Bronchial epithelial cell (primary cell): ENCODE results near the gene EPHA6. TPM values are rescaled to one million over a fixed set of nuclear protein-coding genes. Genes with fewer than 3 reads are reported as not detected.
"Not testable (repeated sequence)": the region's sequence is repeated elsewhere in the genome, so short reads cannot be mapped to it uniquely, and the experiment has no call there.

Source experiments
- DNase-seq: peaks from one replicate; pipeline ENCODE4 v3.0.0-alpha.2; 2010; ENCODE audit warnings: low read depth
- FAIRE-seq: peaks from 2 replicates; lab custom pipeline; 2011; peaks lifted over from hg19 to GRCh38; lab: Jason Lieb, UNC
- H3K27me3 ChIP-seq: 2 replicates; pipeline ENCODE4 v1.5.1; 2011; ENCODE audit warnings: low read length; ENCODE audit not compliant: control insufficient read depth, insufficient read depth
- H3K36me3 ChIP-seq: 2 replicates; pipeline ENCODE4 v1.5.1; 2011; ENCODE audit warnings: low read length; ENCODE audit not compliant: control insufficient read depth, insufficient read depth
- H3K4me3 ChIP-seq: 2 replicates; pipeline ENCODE4 v1.5.1; 2011; ENCODE audit warnings: mild to moderate bottlenecking, low read depth, low read length, control low read depth
- total RNA-seq: library from RNA; depleted of rRNA; stranded (reverse); fragments of >200 nt; gene quantifications from 2 replicates; pipeline ENCODE4 v1.2.1, GENCODE V29; 2014
- TF ChIP-seq, protein P1 (sequence below): IDR thresholded peaks from 2 replicates; pipeline ENCODE4 v1.5.1; 2011; ENCODE audit warnings: mild to moderate bottlenecking, moderate library complexity, low read length, control low read depth, inconsistent platforms; ENCODE audit not compliant: insufficient read depth, severe bottlenecking

The EPHA6 gene
- total RNA-seq, 1 donor from 2014 or later, result 0.26 TPM

DNA sequence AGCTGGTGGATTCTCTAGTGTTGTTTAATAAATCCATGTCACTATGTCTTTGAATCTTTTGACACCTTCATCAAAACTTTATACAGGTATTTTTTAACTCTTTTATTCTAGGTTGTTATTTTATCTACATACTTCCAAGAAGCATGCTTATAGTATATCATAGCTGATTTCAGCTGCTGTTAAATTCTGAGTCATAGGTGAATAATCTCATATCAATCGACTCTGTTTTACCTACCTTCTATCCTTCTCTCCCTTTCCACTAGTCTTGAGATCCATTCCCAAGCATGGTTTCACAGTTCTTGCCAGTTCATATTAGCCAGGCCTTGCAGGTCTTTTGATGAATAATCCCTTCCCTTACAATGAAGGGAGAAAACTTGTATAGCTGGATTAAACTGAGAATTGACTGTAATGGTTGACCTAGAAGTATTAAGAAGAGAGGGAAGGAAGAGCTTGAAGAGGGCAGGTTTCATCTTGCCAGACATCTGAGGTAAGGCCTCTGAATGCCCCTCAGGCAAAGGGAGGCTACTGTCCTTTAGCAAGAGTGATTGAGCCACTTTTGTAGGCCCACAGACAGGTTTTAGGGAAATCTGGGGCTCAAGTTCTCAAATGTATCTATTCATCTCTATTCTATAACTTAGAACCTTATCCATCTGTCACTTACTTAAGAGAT is 146.4 kb downstream of the EPHA6 start:
- TF ChIP-seq, protein P1, sequence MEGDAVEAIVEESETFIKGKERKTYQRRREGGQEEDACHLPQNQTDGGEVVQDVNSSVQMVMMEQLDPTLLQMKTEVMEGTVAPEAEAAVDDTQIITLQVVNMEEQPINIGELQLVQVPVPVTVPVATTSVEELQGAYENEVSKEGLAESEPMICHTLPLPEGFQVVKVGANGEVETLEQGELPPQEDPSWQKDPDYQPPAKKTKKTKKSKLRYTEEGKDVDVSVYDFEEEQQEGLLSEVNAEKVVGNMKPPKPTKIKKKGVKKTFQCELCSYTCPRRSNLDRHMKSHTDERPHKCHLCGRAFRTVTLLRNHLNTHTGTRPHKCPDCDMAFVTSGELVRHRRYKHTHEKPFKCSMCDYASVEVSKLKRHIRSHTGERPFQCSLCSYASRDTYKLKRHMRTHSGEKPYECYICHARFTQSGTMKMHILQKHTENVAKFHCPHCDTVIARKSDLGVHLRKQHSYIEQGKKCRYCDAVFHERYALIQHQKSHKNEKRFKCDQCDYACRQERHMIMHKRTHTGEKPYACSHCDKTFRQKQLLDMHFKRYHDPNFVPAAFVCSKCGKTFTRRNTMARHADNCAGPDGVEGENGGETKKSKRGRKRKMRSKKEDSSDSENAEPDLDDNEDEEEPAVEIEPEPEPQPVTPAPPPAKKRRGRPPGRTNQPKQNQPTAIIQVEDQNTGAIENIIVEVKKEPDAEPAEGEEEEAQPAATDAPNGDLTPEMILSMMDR, result no peak
- H3K36me3 ChIP-seq, result no peaks in the 10 kb centered on the region
- peak; percentile 40 for FAIRE-seq
- no peak overlapping the region for H3K4me3 ChIP-seq
- peak; percentile 96 for DNase-seq
- H3K27me3 ChIP-seq, result no peaks in the 10 kb centered on the region

DNA sequence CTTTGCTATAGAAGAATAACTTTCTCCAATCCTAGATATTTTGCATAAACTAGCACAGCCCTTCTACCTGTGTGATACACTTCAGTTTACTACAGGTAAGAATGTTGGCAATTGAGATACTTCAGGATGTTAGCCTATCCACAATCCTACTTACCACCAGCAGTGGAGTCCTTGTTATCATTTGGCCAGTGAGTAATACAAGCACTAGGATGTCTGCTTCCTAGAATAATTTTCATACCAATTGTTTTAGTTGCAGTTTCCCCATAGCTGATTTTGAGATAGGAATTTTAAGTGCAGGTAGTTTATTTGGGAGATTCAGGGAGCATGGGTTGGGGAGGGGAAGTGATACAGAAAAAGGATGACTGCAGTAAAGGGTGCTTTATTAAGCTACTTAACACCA is 147.2 kb downstream of the EPHA6 start:
- no peak overlapping the region for H3K4me3 ChIP-seq
- FAIRE-seq (no peak), DNase-seq (peak; percentile 54)
- TF ChIP-seq, protein P1, result no peak
- no peaks in the 10 kb centered on the region for H3K27me3 ChIP-seq
- H3K36me3 ChIP-seq, result no peaks in the 10 kb centered on the region

DNA sequence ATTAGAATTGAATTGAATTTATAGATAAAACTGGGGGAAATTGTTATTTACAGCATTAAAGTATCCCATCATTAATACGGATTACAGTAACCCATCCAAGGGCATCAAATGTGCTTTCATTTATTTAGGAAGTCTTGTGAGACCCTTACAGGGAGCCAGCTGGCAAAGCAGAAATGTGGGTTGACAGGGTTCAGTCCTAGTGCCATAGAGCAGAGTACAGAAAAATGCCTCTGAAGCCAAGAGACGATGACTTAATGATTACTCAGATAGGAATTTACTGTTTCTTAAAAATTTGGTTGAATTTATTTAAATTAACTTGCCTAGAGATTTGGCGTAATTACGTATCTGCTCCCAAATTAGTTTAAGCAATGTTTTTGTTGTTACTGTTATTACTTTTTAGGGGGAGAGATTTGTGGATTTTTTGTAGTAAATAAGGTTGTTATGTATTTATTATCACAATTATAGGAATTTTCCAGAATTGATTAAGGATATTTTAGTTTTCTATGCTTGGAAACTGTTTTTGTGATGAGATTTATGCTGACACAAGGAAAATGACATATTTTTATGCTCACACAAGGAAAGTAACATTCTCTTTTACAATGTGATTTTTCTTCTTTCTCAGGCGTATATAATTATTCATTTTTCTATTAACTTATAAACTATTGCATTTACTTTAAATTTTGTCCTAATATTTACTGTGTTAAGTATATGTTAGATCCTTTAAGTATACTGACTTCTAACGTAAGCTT is 152.0 kb downstream of the EPHA6 start:
- Histone ChIP-seq H3K27me3 (no peaks in the 10 kb centered on the region), H3K36me3 (no peaks in the 10 kb centered on the region), H3K4me3 (no peak overlapping the region)
- TF ChIP-seq, protein P1, result no peak
- no peak for FAIRE-seq
- peak; percentile 49 for DNase-seq

DNA sequence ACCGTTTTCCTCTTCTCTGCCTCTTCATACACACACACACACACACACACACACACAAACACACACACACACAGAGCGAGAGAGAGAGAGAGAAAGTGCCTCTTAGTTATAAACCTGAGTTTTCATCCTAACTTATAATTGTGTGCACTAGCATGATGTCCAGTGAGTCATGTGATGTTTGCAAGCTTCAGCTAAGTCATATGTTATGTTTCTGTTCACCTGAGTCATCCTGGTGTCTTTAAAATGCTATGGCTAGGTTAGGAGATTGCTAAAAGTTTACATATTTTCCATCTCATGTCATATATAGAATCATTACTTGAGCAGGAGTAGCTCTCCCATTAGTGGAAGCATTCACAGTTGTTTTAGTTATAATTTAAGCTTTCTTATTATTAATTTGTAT is 155.8 kb downstream of the EPHA6 start:
- DNase-seq (peak; percentile 94), FAIRE-seq (no peak)
- TF ChIP-seq, protein P1, result no peak
- Histone ChIP-seq H3K4me3 (no peak overlapping the region), H3K27me3 (no peaks in the 10 kb centered on the region), H3K36me3 (no peaks in the 10 kb centered on the region)

DNA sequence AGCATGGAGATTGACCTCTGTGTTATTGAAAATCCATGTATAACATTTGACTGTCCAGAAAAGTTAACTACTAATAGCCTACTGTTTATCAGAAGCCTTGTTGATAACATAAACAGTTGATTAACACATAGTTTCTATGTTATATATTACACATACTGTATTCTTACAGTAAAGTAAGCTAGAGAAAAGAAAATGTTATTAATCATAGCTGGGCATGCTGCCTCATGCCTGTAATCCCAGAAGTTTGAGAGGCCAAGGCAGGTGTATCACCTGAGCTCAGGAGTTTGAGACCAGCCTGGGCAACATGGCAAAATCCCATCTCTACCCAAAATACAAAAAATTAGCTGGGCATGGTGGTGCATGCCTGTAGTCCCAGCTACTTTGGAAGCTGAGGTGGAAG is 163.3 kb downstream of the EPHA6 start:
- no peak overlapping the region for H3K4me3 ChIP-seq
- DNase-seq (peak; percentile 75), FAIRE-seq (no peak)
- H3K36me3 ChIP-seq, result no peaks in the 10 kb centered on the region
- no peaks in the 10 kb centered on the region for H3K27me3 ChIP-seq
- TF ChIP-seq, protein P1, result no peak

DNA sequence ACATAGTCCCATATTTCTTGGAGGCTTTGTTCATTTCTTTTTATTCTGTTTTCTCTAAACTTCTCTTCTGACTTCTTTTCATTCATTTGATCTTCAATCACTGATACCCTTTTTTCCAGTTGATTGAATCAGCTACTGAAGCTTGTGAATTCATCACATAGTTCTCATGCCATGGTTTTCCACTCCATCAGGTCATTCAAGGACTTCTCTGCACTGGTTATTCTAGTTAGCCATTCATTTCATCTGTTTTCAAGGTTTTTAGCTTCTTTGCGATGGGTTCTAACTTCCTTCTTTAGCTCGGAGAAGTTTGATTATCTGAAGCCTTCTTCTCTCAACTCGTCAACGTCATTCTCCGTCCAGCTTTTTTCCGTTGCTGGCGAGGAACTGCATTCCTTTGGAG is 169.3 kb downstream of the EPHA6 start:
- not testable (repeated sequence) for DNase-seq, H3K36me3 ChIP-seq, H3K4me3 ChIP-seq, FAIRE-seq, H3K27me3 ChIP-seq
